Measurements from ENCODE around the gene MOK. TPM values are rescaled to one million over a fixed set of nuclear protein-coding genes. Genes with fewer than 3 reads are reported as not detected.

MOK gene
- total RNA-seq, 2 donors from 2014 or later, result 60.3 to 102 TPM

GRCh38 chr14:102233081-102233480 lies 71.9 kb downstream of the MOK start:
- H3K27me3 ChIP-seq (ENCODE audit: control insufficient read depth, insufficient read depth, low read length, poor library complexity, severe bottlenecking), result no peaks in the 10 kb centered on the region
- H3K9me3 ChIP-seq (ENCODE audit: control insufficient read depth, low read length), result no peaks in the 10 kb centered on the region
- peaks cover 10% of the 10 kb centered on the region for H3K36me3 ChIP-seq (ENCODE audit: control insufficient read depth, insufficient read depth, low read length)
- H3K36me3 Mint-ChIP-seq (ENCODE audit: low read depth), result peaks cover 35% of the 10 kb centered on the region
- H3K27ac Mint-ChIP-seq, result no peak overlapping the region
- DNase-seq, result peak; percentile 35
- H3K9ac ChIP-seq (ENCODE audit: extremely low read depth, low read length, poor library complexity, severe bottlenecking), result no peak overlapping the region
- H3K4me1 ChIP-seq (ENCODE audit: control insufficient read depth, insufficient read depth, low read length), result peaks cover 8% of the 10 kb centered on the region
- 86 to 100% methylated on average over 3 to 6 of the region's 6 CpGs for WGBS, 2 experiments (ENCODE audit: insufficient coverage in 1 of 2, insufficient read length in 1 of 2)
- H3K4me3 Mint-ChIP-seq, result no peak overlapping the region
- no peaks in the 10 kb centered on the region for H3K9me3 Mint-ChIP-seq
- no peak for TF ChIP-seq CTCF (conservative IDR thresholded peaks at IDR 0.05)
- no peaks in the 10 kb centered on the region for H3K27me3 Mint-ChIP-seq (ENCODE audit: insufficient read depth)
- no peak overlapping the region for H3K27ac ChIP-seq (ENCODE audit: low read depth, low read length)
- peaks cover 1% of the 10 kb centered on the region for H3K4me1 Mint-ChIP-seq
- H3K4me3 ChIP-seq (ENCODE audit: low read length), result no peak overlapping the region

GRCh38 chr14:102232348-102232625 lies 72.7 kb downstream of the MOK start:
- peak; percentile 18 for TF ChIP-seq CTCF (conservative IDR thresholded peaks at IDR 0.05)
- H3K9ac ChIP-seq (ENCODE audit: extremely low read depth, low read length, poor library complexity, severe bottlenecking), result no peak overlapping the region
- DNase-seq, result peak; percentile 47
- Mint-ChIP-seq H3K27ac (no peak overlapping the region), H3K4me1 (peaks cover 1% of the 10 kb centered on the region), H3K27me3 (ENCODE audit: insufficient read depth) (no peaks in the 10 kb centered on the region), H3K4me3 (no peak overlapping the region), H3K36me3 (ENCODE audit: low read depth) (peaks cover 37% of the 10 kb centered on the region), H3K9me3 (no peaks in the 10 kb centered on the region)
- peaks cover 8% of the 10 kb centered on the region for H3K4me1 ChIP-seq (ENCODE audit: control insufficient read depth, insufficient read depth, low read length)
- H3K27me3 ChIP-seq (ENCODE audit: control insufficient read depth, insufficient read depth, low read length, poor library complexity, severe bottlenecking), result no peaks in the 10 kb centered on the region
- no peaks in the 10 kb centered on the region for H3K9me3 ChIP-seq (ENCODE audit: control insufficient read depth, low read length)
- peaks cover 10% of the 10 kb centered on the region for H3K36me3 ChIP-seq (ENCODE audit: control insufficient read depth, insufficient read depth, low read length)
- no peak overlapping the region for H3K4me3 ChIP-seq (ENCODE audit: low read length)
- WGBS, 2 experiments (ENCODE audit: insufficient coverage in 1 of 2, insufficient read length in 1 of 2), result 95% methylated on average over 8 to 9 of the region's 9 CpGs
- H3K27ac ChIP-seq (ENCODE audit: low read depth, low read length), result no peak overlapping the region

GRCh38 chr14:102231476-102232347 lies 73.3 kb downstream of the MOK start:
- H3K9me3 ChIP-seq (ENCODE audit: control insufficient read depth, low read length), result no peaks in the 10 kb centered on the region
- no peak overlapping the region for H3K4me3 ChIP-seq (ENCODE audit: low read length)
- H3K4me1 ChIP-seq (ENCODE audit: control insufficient read depth, insufficient read depth, low read length), result peaks cover 8% of the 10 kb centered on the region
- Mint-ChIP-seq H3K27me3 (ENCODE audit: insufficient read depth) (no peaks in the 10 kb centered on the region), H3K4me1 (peaks cover 1% of the 10 kb centered on the region), H3K4me3 (no peak overlapping the region), H3K36me3 (ENCODE audit: low read depth) (peaks cover 37% of the 10 kb centered on the region), H3K27ac (no peak overlapping the region), H3K9me3 (no peaks in the 10 kb centered on the region)
- DNase-seq, result peak; percentile 59
- TF ChIP-seq CTCF (conservative IDR thresholded peaks at IDR 0.05), result no peak
- no peak overlapping the region for H3K9ac ChIP-seq (ENCODE audit: extremely low read depth, low read length, poor library complexity, severe bottlenecking)
- no peaks in the 10 kb centered on the region for H3K27me3 ChIP-seq (ENCODE audit: control insufficient read depth, insufficient read depth, low read length, poor library complexity, severe bottlenecking)
- H3K36me3 ChIP-seq (ENCODE audit: control insufficient read depth, insufficient read depth, low read length), result peaks cover 10% of the 10 kb centered on the region
- peak overlapping the region; percentile 4 for H3K27ac ChIP-seq (ENCODE audit: low read depth, low read length)
- WGBS, 2 experiments (ENCODE audit: insufficient coverage in 1 of 2, insufficient read length in 1 of 2), result 88 to 92% methylated on average over 18 to 22 of the region's 22 CpGs

Data from endodermal cell (in vitro differentiated cells).